Left ventricle myocardium superior (tissue), 1 donor: ENCODE measurements around the gene SEC16B. TPM values are rescaled to one million over a fixed set of nuclear protein-coding genes. Genes with fewer than 3 reads are reported as not detected.

Experiments used
- ATAC-seq: fragments of 200-7000 bp; cut with Tn5 transposase; one replicate; pipeline ENCODE4 v1.9.1; 2020; ENCODE audit warnings: mild to moderate bottlenecking, moderate library complexity
- DNase-seq: peaks from one replicate; pipeline ENCODE4 v3.0.0-alpha.2; 2020
- intact Hi-C: fragments of 100-400 bp; cut with micrococcal nuclease; formaldehyde crosslinking; loops from one replicate; pipeline ENCODE4 v1.11.0; 2022
- total RNA-seq: library from RNA; stranded (reverse); fragmentation: NEBNext Ultra II Directional; extraction: Animal tissue kit (Norgen Biotek cat#: 25700); gene quantifications from one replicate; pipeline ENCODE4 v1.2.1, GENCODE V29; 2021
- donor health status: DM: no; HTN: yes; CAD: no; lungs with severe emphysema.

The SEC16B gene
- total RNA-seq, 1 donor from 2014 or later, result 1.8 TPM

DNA sequence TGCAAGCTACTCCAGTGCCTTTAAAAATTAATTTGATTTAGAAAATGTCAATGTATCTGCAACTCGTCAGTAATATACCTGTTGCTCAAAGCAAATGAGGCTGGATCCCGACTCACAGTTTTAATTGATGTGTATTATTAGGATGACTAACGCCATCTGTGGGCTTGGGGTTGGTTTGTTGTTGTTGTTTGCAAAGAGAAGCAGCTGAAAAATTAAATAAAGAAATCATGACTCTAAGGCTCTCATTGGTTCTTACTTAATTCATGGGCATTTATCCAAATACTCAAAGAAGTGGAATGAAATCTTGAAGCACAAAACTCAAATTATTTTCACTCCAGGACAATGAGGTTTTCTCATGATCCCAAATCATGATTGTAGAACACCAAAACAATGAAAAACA, 46.4 kb downstream of the SEC16B start:
- intact Hi-C loops, result no loop called here
- ATAC-seq (no peak), DNase-seq (no peak)

DNA sequence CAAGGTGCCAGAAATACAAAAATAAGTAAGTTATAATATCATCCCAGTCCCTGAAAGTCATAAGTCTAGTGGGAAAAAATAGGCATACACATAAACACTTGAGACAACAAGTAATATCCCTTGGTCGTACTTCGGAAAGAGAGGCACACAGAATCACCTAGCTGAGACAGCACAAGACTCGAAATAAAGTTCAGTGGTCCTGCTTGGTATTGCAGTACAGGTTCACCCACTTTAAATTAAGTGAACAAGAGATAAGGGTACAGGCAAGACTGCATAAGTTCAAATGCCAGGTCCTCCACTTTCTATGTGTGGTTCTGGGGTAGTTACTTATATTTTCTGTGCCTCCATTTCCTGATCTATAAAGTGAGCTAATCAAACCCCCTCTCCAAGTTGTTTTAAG, 47.6 kb downstream of the SEC16B start:
- ATAC-seq, result no peak
- no peak for DNase-seq
- intact Hi-C loops, result no loop called here

DNA sequence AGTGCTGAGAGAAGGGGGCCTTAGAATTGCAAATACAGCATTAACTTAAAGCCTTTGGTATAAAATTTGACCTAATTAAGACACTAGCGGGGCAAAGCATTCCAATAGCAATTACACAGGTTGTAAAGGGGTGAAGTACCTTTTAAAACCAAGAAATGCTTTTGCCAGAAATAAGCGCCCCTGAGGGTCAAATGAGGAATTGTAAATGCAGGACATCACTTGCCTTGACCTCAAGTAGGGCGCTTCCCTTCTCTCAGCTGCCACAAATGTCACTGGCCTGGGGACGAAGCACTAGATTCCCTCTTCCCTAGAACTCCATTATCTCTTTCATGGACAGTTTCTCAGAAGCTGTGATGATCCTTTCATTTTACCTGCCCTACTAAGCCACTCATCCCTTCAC, 48.3 kb downstream of the SEC16B start:
- no peak for DNase-seq
- ATAC-seq, result no peak
- intact Hi-C loops, result no loop called here

DNA sequence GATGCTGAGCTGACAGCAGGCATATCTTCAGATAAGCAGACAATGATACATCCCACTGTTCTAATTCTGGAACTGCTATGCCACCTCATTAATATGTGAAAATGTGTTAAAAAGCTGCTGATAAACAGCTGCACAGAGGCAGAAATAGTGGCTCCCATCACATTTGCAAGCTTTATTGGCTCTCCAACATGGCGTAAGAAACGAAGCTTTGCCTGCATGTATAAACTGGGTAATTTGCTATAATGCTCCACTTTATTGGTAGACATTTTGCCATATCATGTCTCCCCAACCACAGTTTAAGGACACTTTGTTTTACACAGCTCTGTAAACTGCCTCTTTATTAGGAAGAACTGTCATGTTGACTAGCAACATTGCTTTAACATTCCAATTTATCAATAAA, 49.8 kb downstream of the SEC16B start:
- DNase-seq (no peak), ATAC-seq (no peak)
- intact Hi-C loops, result no loop called here

DNA sequence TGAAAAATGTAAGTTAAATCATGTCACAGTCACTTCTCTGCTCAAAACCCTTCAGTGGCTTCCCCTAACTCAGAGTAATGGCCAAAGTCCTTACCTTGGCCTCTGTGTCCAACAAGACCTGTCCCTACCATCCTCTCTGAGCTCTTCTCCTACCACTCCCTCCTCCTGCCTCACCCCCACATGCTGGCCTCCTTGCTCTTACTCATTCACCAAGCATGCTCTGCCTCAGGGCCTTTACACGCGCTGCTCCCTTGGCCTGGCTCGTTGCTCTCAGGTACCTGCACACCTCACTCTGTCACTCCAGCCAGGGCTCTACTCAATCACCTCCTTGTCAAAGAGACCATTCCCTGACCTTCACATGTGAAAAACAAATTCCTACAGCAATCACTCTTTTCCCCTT, 54.2 kb downstream of the SEC16B start:
- intact Hi-C loops, result no loop called here

DNA sequence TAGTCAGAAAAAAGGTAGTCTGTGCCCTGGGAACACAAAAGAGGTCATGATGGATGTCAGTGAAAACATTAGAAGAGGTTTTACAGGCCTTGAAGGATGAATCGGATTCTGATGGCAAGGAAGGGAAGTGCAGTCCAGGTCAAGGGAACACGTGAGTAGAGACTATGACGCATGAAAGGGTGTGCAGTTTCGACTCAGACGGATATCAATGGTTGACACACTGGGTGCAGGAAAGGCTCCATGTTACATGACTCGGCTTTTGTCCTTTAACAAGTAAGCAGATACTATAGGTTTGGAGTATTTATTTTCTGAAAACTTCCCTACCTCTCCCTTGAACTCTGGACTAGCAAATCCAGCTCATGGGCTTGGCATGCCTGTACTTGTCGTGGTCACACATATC, 55.3 kb downstream of the SEC16B start:
- intact Hi-C loops, result no loop called here

More for the DNA sequence above, 54.2 kb downstream of the SEC16B start:
- ATAC-seq (no peak), DNase-seq (no peak)

DNA sequence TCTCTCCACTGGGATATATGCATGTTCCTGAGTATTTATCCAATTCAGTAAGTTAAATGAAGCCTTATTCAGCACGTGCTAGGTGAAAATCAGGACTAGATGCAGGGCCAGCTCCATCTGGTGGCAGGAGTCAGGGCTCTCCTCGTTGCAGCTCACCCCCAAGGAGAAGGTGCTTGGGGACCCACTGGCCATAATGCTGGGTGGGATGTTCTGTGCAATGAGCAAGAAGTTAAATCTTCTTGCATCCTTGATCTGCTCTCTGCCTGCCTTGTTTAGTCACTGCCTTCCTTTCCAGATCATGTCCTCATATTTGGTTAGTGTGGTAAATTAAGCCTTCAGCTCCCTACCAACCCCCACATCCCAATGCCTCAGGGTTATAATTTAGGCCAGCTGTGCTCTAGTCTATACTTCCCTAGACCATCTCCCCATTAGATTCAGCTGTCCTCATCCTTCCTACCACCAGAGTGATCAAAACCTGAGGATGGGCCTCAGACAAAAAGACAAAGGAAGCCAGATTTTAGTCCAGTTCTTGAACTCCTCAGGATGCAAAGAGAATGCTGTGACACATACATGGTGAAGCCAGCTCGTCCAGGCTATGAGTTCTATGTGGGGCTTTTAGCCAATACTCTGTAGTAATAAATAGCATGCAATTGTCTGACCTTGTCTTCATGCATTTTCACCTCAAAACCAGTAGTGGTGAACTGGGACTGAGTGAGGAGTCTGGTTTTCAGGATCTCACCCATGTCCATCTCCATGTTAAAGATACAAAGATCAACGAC, 55.9 kb downstream of the SEC16B start:
- no peak for DNase-seq
- intact Hi-C loops, result no loop called here
- peak; percentile 33 for ATAC-seq

More for the DNA sequence above, 55.3 kb downstream of the SEC16B start:
- ATAC-seq, result no peak
- no peak for DNase-seq

DNA sequence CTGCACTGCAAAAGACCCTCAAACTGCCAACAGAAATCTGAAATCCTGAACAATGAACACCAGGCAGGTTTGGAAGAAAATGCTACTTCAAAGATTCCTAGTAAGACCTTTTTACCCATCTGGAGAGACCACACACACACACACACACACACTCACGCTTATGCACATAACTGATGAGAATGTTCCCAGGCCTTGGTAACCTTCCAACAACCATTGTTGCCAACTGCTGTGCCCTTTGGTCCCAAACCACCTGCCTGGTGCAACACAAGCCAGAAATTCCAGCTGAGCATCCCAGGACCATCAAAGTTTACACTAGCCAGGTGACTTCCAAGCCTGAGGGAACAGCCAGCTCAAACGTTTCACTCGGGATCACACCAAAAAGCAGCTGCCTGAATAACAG, 56.9 kb downstream of the SEC16B start:
- intact Hi-C loops, result no loop called here

DNA sequence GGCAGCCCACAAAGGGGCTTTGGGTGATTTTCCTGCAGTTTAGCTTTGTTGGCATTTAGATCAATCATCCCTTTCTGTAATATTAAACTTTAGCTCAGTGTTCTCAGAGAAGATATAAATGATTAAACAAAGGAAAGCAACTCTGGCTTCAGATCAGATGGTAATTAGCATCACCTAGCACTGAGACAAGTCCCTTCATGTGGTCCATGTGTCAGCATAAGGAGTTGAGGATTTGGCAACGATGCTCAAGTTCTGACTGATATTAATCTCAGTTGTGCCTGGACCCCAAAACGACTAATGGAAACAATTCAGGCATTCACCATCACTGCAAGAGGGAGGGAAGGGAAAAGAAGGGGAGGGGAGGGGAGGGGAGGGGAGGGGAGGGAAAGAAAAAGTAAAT, 60.4 kb downstream of the SEC16B start:
- DNase-seq (no peak), ATAC-seq (no peak)
- intact Hi-C loops, result no loop called here

More for the DNA sequence above, 56.9 kb downstream of the SEC16B start:
- DNase-seq (no peak), ATAC-seq (no peak)

DNA sequence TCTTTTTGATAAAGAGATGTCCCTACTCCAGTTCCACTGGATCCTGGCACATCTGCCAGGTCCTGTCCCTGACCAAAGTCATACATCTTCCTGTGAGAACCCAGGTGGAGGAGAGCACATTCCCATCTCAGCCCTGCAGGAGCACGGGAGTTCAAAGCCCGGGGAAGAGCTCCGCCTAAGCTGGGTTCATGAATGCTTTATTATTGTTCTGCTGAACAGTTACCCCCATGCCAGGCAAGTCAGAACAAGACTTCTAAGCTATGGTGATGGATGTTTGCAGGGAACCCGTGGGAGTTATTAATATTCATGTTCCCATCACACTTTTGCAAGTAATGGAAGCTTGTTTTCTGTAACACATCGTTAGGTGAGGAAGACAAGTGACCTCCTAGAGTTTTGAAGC, 62.9 kb downstream of the SEC16B start:
- ATAC-seq, result no peak
- intact Hi-C loops, result no loop called here

DNA sequence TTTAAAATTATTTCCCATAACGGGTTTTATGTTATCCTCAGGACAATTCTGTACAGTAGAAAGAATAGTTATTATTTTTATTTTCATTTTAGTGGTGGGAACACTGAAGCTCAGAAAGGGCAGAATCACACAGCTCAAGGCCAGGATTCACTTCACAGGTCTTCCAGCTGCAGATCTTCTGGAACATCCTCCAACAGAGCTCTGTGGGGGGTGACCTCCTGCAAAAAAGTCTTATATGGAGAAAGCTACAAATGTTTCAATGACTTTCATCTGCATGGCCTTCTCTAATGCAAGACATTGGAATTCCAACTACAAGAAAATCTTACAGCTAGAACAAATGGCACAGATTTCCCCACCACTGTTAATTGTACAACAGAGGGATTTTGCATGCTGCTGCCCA, 64.2 kb downstream of the SEC16B start:
- DNase-seq (no peak), ATAC-seq (no peak)
- intact Hi-C loops, result no loop called here

More for the DNA sequence above, 62.9 kb downstream of the SEC16B start:
- DNase-seq, result no peak

DNA sequence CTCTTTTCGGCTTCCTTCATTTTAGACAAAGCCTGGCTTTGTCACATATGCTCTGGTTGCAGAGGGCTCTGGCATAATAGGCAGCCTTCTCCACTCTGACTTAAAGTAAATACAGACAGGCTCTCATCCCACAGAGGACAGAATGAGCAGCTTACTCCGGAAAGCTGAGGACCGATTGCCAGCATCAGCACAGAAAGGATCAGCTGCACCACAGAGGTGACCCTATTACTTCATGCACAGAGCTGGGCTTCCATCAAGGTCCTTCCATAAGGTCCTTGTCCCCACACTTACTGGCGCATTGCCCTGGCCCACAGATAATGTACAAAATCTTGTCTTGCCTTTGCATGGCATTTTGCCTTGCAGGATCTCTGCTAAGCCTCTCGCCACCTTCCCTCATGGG, 67.6 kb downstream of the SEC16B start:
- no peak for ATAC-seq
- no peak for DNase-seq
- intact Hi-C loops, result no loop called here

DNA sequence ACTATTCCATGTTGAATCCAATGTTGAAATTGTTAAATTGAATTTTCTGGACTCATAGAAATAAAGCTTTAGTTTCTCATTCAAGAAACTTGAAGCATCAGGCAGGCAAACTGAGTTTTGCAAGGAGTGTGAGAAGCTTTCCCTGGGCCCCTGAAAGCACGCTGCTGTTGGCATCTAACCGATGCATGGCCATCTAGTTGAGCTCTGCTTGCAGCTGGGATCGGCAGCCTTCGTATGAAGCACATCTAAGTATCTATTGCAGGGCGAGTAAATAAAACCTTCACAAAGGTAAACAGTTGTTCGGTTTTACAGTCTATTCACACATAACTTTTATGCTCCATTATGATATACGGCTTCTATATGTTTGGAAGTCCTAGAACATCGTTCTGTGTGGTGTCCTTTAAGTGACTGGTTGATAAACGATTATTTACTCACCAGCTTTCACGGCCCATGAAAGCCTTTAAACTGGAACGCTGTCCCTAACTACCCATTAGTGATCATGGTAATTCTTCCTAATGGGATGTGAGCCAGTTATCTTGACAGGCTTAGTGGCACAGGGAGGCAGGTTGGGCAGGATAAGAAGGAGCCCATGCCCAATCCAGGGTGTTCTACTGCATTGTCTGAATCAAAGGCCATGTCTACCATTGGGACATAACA, 71.7 kb downstream of the SEC16B start:
- ATAC-seq (no peak), DNase-seq (no peak)
- intact Hi-C loops, result no loop called here

DNA sequence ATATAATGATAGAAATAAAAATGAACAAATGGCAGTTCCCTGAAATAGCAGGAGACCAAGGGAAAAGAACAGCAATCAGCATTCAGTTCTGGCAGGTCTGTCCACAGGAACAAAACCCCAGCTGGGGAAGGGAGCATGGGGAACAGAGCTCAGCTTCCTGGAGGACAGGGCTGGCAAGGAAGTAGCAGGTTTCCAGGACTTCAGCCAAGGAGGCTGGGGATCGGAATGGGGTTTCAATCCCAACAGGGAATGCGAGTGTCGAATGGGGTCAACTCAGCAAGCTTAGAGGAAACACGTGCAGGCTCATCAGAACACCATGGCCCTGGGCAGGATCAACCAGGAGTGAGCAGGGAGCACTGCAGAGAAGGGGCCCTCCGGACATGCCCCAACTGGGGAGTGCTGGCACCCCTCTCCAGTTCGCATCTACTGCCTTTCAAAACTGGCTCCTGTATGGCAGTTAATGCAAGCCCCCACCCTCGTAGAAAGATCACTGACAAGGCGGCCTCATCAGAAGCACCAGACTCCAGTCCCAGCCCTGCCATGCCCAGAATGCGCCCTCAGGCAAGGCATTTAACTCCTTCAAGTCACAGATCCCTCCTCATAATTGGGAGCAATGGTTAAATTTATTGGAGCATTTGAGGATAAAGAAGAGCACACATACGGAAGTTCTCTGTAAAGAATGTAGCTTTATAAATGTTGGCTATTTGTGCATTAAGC, 72.4 kb downstream of the SEC16B start:
- no peak for DNase-seq
- ATAC-seq, result no peak
- intact Hi-C loops, result no loop called here

Other genes starting within 250 kb of the SEC16B start
- 26.4 TPM for gene RASAL2, start 124.0 kb upstream of the SEC16B start, total RNA-seq